Calu3 (cell line): ENCODE data around the gene TRNAU1AP. TPM values are rescaled to one million over a fixed set of nuclear protein-coding genes. Genes with fewer than 3 reads are reported as not detected.
"Not testable (repeated sequence)": the region's sequence is repeated elsewhere in the genome, so short reads cannot be mapped to it uniquely, and the experiment has no call there.

Experiments
- BruUV-seq: library from RNA; stranded (reverse); fragments of 400-500 nt; replicated peaks from 2 replicates; lab custom pipeline; 2021; lab: Mats Ljungman, UMichigan
- CTCF ChIA-PET: fragments of 300-600 bp; sonication (Branson Sonifier 250); formaldehyde crosslinking; loops from one replicate; lab custom pipeline; 2022; ENCODE audit warnings: antibody characterized with exemption; lab: Charles Lee
- DNase-seq: peaks from one replicate; pipeline ENCODE4 v3.0.0; 2022
- H3K27ac Mint-ChIP-seq: one replicate; pipeline ENCODE4 v1.8.0; 2022; ENCODE audit warnings: mixed read lengths; ENCODE audit not compliant: unreplicated experiment
- H3K27me3 Mint-ChIP-seq: one replicate; pipeline ENCODE4 v1.8.0; 2022; ENCODE audit warnings: mixed read lengths; ENCODE audit not compliant: unreplicated experiment
- H3K36me3 Mint-ChIP-seq: one replicate; pipeline ENCODE4 v1.8.0; 2022; ENCODE audit warnings: mild to moderate bottlenecking, moderate library complexity, mixed read lengths; ENCODE audit not compliant: insufficient read depth, unreplicated experiment
- H3K4me1 Mint-ChIP-seq: one replicate; pipeline ENCODE4 v1.8.0; 2022; ENCODE audit warnings: mild to moderate bottlenecking, low read depth, mixed read lengths; ENCODE audit not compliant: unreplicated experiment
- H3K4me3 Mint-ChIP-seq: one replicate; pipeline ENCODE4 v1.8.0; 2022; ENCODE audit warnings: mild to moderate bottlenecking, low read depth, moderate library complexity, mixed read lengths; ENCODE audit not compliant: unreplicated experiment
- H3K9me3 Mint-ChIP-seq: one replicate; pipeline ENCODE4 v1.8.0; 2022; ENCODE audit warnings: low read depth, mixed read lengths; ENCODE audit not compliant: unreplicated experiment
- CTCF ChIP-seq: fragments of 200-600 bp; IDR thresholded peaks from one replicate; pipeline ENCODE4 v1.8.0; 2022; ENCODE audit warnings: antibody characterized with exemption; ENCODE audit not compliant: unreplicated experiment
- intact Hi-C: fragments of 100-400 bp; cut with micrococcal nuclease; formaldehyde crosslinking; loops from one replicate; pipeline ENCODE4 v1.10.0; 2022; ENCODE audit not compliant: unreplicated experiment
- total RNA-seq: library from RNA; stranded (reverse); gene quantifications from 2 replicates; pipeline ENCODE4 v1.2.3, GENCODE V29; 2022

TRNAU1AP gene
- total RNA-seq, 1 experiment from 2014 or later = 29.9 TPM

- Mint-ChIP-seq H3K27ac (peak overlapping the region; percentile 98), H3K36me3 (peaks cover 99% of the 10 kb centered on the region), H3K27me3 (no peaks in the 10 kb centered on the region), H3K9me3 (no peaks in the 10 kb centered on the region), H3K4me3 (peak overlapping the region; percentile 96), H3K4me1 (peaks cover 33% of the 10 kb centered on the region)
- intact Hi-C loops = loop anchor here (5.0 to 10.0 kb wide), 3 partner anchors 73 to 265 kb away; no protein-coding TSS in a partner anchor
- no peak for DNase-seq
- CTCF ChIA-PET = interaction anchor here (1.2 kb wide), 1 partner anchor 226 kb away, joined by 3 read pairs; no protein-coding TSS in a partner anchor
- TF ChIP-seq CTCF = no peak
- no TSS peak for BruUV-seq
Measured at GRCh38 chr1:28509705-28510272, 43.1 kb upstream of the TRNAU1AP start.

- no TSS peak for BruUV-seq
- DNase-seq = no peak
- no peaks in the 10 kb centered on the region for H3K27me3 Mint-ChIP-seq
- CTCF ChIA-PET = interaction anchor here (0.5 kb wide), 1 partner anchor 64 kb away, joined by 7 read pairs; no protein-coding TSS in a partner anchor
- TF ChIP-seq CTCF = no peak
- peaks cover 33% of the 10 kb centered on the region for H3K4me1 Mint-ChIP-seq
- peaks cover 100% of the 10 kb centered on the region for H3K36me3 Mint-ChIP-seq
- H3K4me3 Mint-ChIP-seq = peak overlapping the region; percentile 96
- no peaks in the 10 kb centered on the region for H3K9me3 Mint-ChIP-seq
- peak overlapping the region; percentile 98 for H3K27ac Mint-ChIP-seq
- intact Hi-C loops = no loop called here
Measured at GRCh38 chr1:28510273-28510969, 42.5 kb upstream of the TRNAU1AP start.

GRCh38 chr1:28510970-28511440 is 41.9 kb upstream of the TRNAU1AP start:
- Mint-ChIP-seq H3K9me3 (no peaks in the 10 kb centered on the region), H3K27ac (peak overlapping the region; percentile 98), H3K27me3 (no peaks in the 10 kb centered on the region), H3K36me3 (peaks cover 100% of the 10 kb centered on the region), H3K4me3 (peak overlapping the region; percentile 96), H3K4me1 (peaks cover 33% of the 10 kb centered on the region)
- BruUV-seq = no TSS peak
- CTCF ChIA-PET = interaction anchor here (0.5 kb wide), 1 partner anchor 63 kb away, joined by 7 read pairs; no protein-coding TSS in a partner anchor
- TF ChIP-seq CTCF = no peak
- intact Hi-C loops = no loop called here
- DNase-seq = no peak

GRCh38 chr1:28512058-28512611 is 40.8 kb upstream of the TRNAU1AP start:
- Mint-ChIP-seq H3K27ac (peak overlapping the region; percentile 76), H3K36me3 (peaks cover 98% of the 10 kb centered on the region), H3K4me1 (peaks cover 36% of the 10 kb centered on the region), H3K4me3 (peak overlapping the region; percentile 9), H3K9me3 (no peaks in the 10 kb centered on the region), H3K27me3 (no peaks in the 10 kb centered on the region)
- DNase-seq = no peak
- CTCF ChIA-PET = interaction anchor here (0.7 kb wide), 1 partner anchor 1739 kb away, joined by 3 read pairs; no protein-coding TSS in a partner anchor
- BruUV-seq = no TSS peak
- TF ChIP-seq CTCF = no peak
- intact Hi-C loops = no loop called here

- H3K27me3 Mint-ChIP-seq, CTCF ChIA-PET, intact Hi-C loops, H3K4me3 Mint-ChIP-seq, BruUV-seq, H3K9me3 Mint-ChIP-seq, DNase-seq: not testable (repeated sequence)
- peaks cover 40% of the 10 kb centered on the region for H3K4me1 Mint-ChIP-seq
- peak overlapping the region; percentile 60 for H3K27ac Mint-ChIP-seq
- H3K36me3 Mint-ChIP-seq = peaks cover 98% of the 10 kb centered on the region
Measured at GRCh38 chr1:28514445-28514933, 38.4 kb upstream of the TRNAU1AP start.
